A673 (cell line): Measurements from ENCODE around the gene CHAF1A. TPM values are rescaled to one million over a fixed set of nuclear protein-coding genes. Genes with fewer than 3 reads are reported as not detected.

Source experiments
- BruUV-seq: library from RNA; stranded (reverse); fragments of 400-500 nt; replicated peaks from 2 replicates; lab custom pipeline; 2021; lab: Mats Ljungman, UMichigan
- CTCF ChIA-PET: fragments of 300-600 bp; sonication (Branson Sonifier 250); formaldehyde crosslinking; loops from one replicate; lab custom pipeline; 2022; ENCODE audit warnings: antibody characterized with exemption; lab: Charles Lee
- POLR2A ChIA-PET: fragments of 300-600 bp; sonication (Branson Sonifier 250); formaldehyde crosslinking; loops from one replicate; lab custom pipeline; 2022; ENCODE audit warnings: antibody characterized with exemption; ENCODE audit not compliant: low non-redundant PET; lab: Charles Lee
- DNase-seq: peaks from one replicate; pipeline ENCODE4 v3.0.0-alpha.2; 2015; ENCODE audit warnings: low spot score
- H3K27ac ChIP-seq: fragments of 200-600 bp; sonication (generic); 2 replicates; pipeline ENCODE4 v1.5.1; 2016; ENCODE audit warnings: mixed run types, low read depth, mild to moderate bottlenecking, mixed read lengths, antibody characterized with exemption, low read length; ENCODE audit not compliant: poor library complexity, severe bottlenecking
- H3K27me3 ChIP-seq: fragments of 200-600 bp; sonication (generic); replicated peaks from 2 replicates; pipeline ENCODE4 v1.6.1; 2017; ENCODE audit warnings: mixed run types, low read depth, mild to moderate bottlenecking, mixed read lengths, antibody characterized with exemption, low read length; ENCODE audit not compliant: insufficient read depth, poor library complexity
- H3K36me3 ChIP-seq: fragments of 200-600 bp; sonication (generic); 2 replicates; pipeline ENCODE4 v1.6.1; 2016; ENCODE audit warnings: mixed run types, mild to moderate bottlenecking, mixed read lengths, antibody characterized with exemption, low read length; ENCODE audit not compliant: insufficient read depth, poor library complexity, severe bottlenecking
- H3K4me1 ChIP-seq: fragments of 200-600 bp; sonication (generic); 2 replicates; pipeline ENCODE4 v1.6.1; 2017; ENCODE audit warnings: mixed run types, mild to moderate bottlenecking, mixed read lengths, antibody characterized with exemption, low read length; ENCODE audit not compliant: insufficient read depth, poor library complexity, severe bottlenecking
- H3K4me3 ChIP-seq: fragments of 200-600 bp; sonication (generic); 2 replicates; pipeline ENCODE4 v1.5.1; 2016; ENCODE audit warnings: low read depth, mixed run types, mild to moderate bottlenecking, mixed read lengths, low read length; ENCODE audit not compliant: poor library complexity, severe bottlenecking
- H3K9me3 ChIP-seq: fragments of 200-600 bp; sonication (generic); 2 replicates; pipeline ENCODE4 v1.6.1; 2016; ENCODE audit warnings: mixed run types, low read depth, mild to moderate bottlenecking, mixed read lengths, antibody characterized with exemption, low read length; ENCODE audit not compliant: poor library complexity, severe bottlenecking
- EZH2 ChIP-seq: fragments of 200-600 bp; sonication (generic); IDR thresholded peaks from 2 replicates; pipeline ENCODE4 v1.6.1; 2017; ENCODE audit warnings: borderline replicate concordance, low read depth, mild to moderate bottlenecking, mixed read lengths, antibody characterized with exemption, low read length; ENCODE audit not compliant: poor library complexity, severe bottlenecking
- intact Hi-C: fragments of 100-400 bp; cut with micrococcal nuclease; formaldehyde crosslinking; loops from one replicate; pipeline ENCODE4 v1.10.0; 2022; ENCODE audit not compliant: unreplicated experiment
- total RNA-seq: library from RNA; stranded (reverse); gene quantifications from 2 replicates; pipeline ENCODE4 v1.2.3, GENCODE V29; 2021
- TF ChIP-seq, protein P1 (sequence below): fragments of 300-800, 200-600 bp; sonication (generic); conservative IDR thresholded peaks from 2 replicates; pipeline ENCODE4 v1.5.1; 2017; ENCODE audit warnings: low read depth, mild to moderate bottlenecking, antibody characterized with exemption, low read length, moderate library complexity, mixed read lengths

Gene CHAF1A
- total RNA-seq, 1 experiment from 2014 or later = 115 TPM

DNA sequence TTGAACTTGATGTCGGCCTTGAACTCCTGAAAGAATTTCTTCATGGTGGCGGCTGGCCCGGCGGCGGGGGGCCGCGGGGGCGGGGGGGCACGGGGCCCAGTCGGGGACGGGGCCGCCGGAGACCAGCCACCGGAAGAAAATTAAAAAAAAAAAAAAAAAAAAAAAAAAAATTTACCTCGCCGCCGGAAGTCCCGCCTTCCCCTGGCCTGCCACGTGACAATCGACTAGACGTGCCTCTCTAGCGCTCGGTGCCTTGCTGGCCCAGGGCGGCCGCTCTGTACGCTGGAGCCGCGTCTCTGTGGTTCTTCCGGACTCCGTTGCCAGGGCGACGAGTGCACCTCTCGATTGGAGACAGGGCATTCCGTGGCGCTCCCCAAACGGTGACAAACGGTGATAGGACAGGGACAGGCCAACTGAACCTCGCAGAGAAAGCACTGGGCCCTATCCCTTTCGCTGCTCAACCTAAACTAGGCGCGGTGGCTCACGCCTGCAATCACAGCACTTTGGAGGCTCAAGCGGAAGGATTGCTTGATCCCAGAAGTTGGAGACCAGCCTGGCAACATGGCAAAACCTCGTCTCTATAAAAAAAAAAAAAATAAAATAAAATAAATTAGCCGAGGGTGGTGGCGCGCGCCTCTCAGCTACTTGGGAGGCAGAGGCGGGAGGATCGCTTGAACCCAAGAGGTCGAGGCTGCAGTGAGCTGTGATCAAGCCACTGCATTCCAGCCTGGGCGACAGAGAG lies 55.4 kb downstream of the CHAF1A start, which contains the start of gene UBXN6:
TSS of gene UBXN6 (minus strand) at position 141 of the 742 bp plus-strand sequence. CDS start at position 44, 97 bp downstream.
- BruUV-seq = no TSS peak

DNA sequence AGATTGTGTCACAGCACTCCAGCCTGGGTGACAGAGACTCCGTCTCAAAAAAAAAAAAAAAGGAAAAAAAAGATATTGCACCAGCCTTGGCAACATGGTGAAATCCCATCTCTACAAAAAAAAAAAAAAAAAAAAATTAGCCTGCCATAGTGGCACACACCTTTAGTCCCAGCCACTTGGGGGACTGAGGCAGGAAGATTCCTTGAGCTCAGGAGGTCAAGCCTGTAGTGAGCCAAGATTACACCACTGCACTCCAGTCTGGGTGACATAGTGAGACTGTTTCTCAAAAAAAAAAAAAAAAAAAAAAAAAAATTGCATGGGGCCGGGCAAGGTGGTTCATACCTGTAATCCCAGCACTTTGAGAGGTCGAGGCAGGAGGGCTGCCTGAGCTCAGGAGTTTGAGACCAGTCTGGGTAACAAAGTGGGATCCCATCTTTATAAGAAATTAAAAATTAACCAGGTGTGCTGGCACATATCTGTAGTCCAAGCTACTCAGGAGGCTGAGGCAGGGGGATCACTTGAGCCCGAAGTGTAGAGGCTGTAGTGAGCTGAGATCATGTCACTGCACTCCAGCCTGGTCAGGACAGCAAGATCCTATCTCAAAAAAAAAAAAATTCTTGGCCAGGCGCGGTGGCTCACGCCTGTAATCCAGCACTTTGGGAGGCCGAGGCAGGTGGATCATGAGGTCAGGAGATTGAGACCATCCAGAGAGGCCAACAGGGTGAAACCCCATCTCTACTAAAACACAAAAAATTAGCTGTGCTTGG lies 62.6 kb downstream of the CHAF1A start:
- ChIA-PET POLR2A (no interaction called here), CTCF (no interaction called here)
- no peaks in the 10 kb centered on the region for H3K36me3 ChIP-seq
- no peak overlapping the region for H3K4me3 ChIP-seq
- no peak overlapping the region for H3K27ac ChIP-seq
- H3K9me3 ChIP-seq = no peaks in the 10 kb centered on the region
- TF ChIP-seq, protein P1, sequence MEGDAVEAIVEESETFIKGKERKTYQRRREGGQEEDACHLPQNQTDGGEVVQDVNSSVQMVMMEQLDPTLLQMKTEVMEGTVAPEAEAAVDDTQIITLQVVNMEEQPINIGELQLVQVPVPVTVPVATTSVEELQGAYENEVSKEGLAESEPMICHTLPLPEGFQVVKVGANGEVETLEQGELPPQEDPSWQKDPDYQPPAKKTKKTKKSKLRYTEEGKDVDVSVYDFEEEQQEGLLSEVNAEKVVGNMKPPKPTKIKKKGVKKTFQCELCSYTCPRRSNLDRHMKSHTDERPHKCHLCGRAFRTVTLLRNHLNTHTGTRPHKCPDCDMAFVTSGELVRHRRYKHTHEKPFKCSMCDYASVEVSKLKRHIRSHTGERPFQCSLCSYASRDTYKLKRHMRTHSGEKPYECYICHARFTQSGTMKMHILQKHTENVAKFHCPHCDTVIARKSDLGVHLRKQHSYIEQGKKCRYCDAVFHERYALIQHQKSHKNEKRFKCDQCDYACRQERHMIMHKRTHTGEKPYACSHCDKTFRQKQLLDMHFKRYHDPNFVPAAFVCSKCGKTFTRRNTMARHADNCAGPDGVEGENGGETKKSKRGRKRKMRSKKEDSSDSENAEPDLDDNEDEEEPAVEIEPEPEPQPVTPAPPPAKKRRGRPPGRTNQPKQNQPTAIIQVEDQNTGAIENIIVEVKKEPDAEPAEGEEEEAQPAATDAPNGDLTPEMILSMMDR = no peak
- TF ChIP-seq EZH2 = no peak
- no peak for DNase-seq
- no peaks in the 10 kb centered on the region for H3K27me3 ChIP-seq
- BruUV-seq = no TSS peak
- intact Hi-C loops = no loop called here
- no peaks in the 10 kb centered on the region for H3K4me1 ChIP-seq

More for the DNA sequence above, 55.4 kb downstream of the CHAF1A start, which contains the start of gene UBXN6:
- ChIA-PET CTCF (no interaction called here), POLR2A (no interaction called here)
- Histone ChIP-seq H3K4me3 (peak within 1 kb of the TSS; percentile 77), H3K36me3 (peaks cover 6% of the 10 kb centered on the region), H3K27me3 (no peaks in the 10 kb centered on the region), H3K4me1 (peaks cover 13% of the 10 kb centered on the region), H3K27ac (peak within 1 kb of the TSS; percentile 89), H3K9me3 (no peaks in the 10 kb centered on the region)
- peak; percentile 99 for DNase-seq
- TF ChIP-seq EZH2 = no peak
- TF ChIP-seq, protein P1 = no peak
- intact Hi-C loops = no loop called here

DNA sequence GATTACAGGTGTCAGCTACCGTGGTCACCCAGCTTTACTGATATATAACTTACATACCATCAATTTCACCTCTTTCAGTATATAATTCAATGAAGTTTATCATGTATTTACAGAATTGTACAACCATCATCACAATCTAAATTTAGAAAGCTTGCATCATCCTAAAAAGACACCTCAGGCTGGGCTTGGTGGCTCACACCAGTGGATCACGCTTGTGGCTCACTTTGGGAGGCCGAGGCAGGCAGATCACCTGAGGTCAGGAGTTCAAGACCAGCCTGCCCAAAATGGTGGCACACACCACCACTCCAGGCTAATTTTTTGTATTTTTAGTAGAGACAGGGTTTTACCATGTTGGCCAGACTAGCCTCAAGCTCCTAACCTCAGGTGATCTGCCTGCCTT lies 65.4 kb downstream of the CHAF1A start:
- no peak for DNase-seq
- no TSS peak for BruUV-seq
- POLR2A ChIA-PET = no interaction called here
- H3K4me1 ChIP-seq = no peaks in the 10 kb centered on the region
- no peaks in the 10 kb centered on the region for H3K36me3 ChIP-seq
- CTCF ChIA-PET = no interaction called here
- no peaks in the 10 kb centered on the region for H3K9me3 ChIP-seq
- H3K27ac ChIP-seq = no peak overlapping the region
- H3K4me3 ChIP-seq = no peak overlapping the region
- intact Hi-C loops = no loop called here
- no peaks in the 10 kb centered on the region for H3K27me3 ChIP-seq
- TF ChIP-seq, protein P1 = no peak
- no peak for TF ChIP-seq EZH2
